HG02571 (cell line): Measurements from ENCODE around the gene C1QTNF7.
A peak's percentile ranks its signal among the peaks of the same experiment; 100 is the strongest.

ENCODE experiments used
- ATAC-seq: cut with Tn5 transposase; IDR thresholded peaks from one replicate; pipeline ENCODE4 v1.9.1; 2021; ENCODE audit warnings: mild to moderate bottlenecking, moderate library complexity; ENCODE audit not compliant: unreplicated experiment

The C1QTNF7 gene

GRCh38 chr4:15427701-15428100 lies at the start of gene C1QTNF7:
C1QTNF7 (plus strand) TSS chr4:15428033; CDS start chr4:15435744, 7,711 bp downstream.
- ATAC-seq: no peak

DNA sequence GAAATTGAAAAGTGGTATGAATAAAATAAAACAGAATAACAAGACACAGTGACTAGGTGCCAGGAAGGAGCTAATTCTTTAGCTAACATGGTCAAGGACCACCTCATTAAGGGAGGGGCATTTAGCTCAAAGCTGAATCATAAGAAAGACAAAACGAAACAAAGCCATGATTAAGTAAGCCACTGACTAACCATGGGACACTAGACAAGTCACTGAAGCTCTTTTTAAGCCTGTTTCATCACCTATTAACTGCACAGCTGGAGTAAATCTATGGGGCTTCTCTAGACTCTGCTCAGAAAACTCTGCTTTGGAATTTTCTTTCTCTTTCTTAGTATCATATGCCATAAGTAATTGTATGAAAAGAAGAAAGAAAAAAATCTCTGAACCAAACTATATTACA lies 49.8 kb upstream of the C1QTNF7 start:
- ATAC-seq: no peak

DNA sequence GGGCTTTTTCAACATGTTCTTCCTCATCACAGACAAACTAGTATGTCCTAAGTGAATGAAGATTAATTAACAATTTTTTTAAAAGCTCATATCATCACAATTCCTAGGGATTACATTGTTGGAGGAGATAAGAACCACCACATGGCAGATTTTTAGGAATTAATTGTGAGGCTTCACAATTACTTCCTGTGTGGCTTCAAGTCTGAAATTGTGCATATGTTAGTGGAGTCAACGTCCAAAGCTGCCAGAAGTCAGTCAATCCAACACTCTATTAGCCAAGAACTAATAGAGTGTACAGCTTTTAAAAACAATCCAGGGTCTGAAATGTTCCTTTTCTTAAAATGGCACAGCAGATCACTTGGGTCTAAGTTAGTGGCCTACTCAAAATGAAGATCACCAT lies 49.3 kb upstream of the C1QTNF7 start:
- ATAC-seq: no peak

DNA sequence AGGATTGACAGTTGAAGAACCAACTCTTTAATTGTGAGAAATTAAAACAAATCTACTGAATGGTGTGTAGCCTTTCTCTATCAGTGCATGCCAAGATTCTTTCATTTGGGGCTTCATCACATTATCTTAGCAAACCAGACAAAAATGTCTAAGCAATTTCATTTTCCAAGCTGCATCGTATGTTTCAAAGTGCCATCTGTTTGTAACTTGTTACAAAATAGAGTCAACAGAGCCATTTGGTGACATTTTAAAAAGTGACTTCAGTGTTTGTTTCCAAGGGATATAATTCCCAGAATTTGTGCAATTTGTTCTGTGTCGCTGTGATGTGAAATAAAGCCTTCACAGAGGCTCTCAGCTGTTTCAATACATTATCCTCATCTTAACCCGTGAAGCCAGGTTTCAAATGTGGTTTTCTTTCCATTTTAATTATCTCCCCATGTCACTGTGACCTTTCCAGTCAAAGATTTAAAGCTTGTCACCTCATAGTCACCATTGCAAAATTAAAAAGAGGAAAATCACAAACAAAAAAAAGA lies 46.0 kb upstream of the C1QTNF7 start:
- ATAC-seq: no peak

GRCh38 chr4:15382669-15383273 lies 45.1 kb upstream of the C1QTNF7 start:
- no peak for ATAC-seq

DNA sequence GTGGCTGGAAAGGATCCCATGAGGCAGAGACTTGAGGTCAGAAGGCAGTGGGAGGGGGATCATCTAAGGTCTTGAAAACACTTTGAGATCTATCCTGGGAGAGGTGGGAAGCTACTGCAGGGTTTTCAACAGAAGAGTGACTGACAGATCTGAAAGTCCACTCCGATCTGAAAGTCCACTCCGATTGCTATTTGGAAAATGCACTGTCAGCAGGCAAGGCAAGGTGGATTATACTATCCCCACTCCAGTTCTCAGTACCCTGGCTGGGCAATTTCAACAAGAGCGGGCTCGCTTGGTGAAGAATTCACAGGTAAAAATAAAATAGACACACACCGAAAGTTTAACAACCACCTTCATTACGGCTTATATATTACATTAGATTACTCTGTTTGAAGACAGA lies 42.3 kb upstream of the C1QTNF7 start:
- ATAC-seq: no peak

DNA sequence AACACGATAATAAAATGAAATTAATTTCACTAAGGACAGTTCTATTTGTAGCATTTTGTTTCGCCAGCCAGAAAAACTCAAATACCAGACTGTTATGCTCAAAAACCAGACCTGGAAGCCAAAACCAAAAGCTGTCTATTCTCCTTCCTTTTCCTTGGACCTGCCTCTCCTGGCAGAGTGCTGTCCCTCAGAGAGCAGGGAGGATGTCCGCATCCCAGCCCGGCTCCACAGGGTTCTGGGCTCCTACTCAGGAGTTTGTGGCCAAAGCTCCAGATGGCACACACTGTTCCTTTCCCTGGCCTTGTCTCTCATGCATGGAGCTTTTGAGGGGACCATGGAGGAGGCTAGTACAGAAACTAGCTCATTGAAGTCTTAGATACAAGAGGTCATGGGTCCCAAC lies 41.9 kb upstream of the C1QTNF7 start:
- ATAC-seq: no peak

GRCh38 chr4:15390494-15390893 lies 37.3 kb upstream of the C1QTNF7 start:
- ATAC-seq: no peak

GRCh38 chr4:15392053-15392805 lies 35.6 kb upstream of the C1QTNF7 start:
- no peak for ATAC-seq

DNA sequence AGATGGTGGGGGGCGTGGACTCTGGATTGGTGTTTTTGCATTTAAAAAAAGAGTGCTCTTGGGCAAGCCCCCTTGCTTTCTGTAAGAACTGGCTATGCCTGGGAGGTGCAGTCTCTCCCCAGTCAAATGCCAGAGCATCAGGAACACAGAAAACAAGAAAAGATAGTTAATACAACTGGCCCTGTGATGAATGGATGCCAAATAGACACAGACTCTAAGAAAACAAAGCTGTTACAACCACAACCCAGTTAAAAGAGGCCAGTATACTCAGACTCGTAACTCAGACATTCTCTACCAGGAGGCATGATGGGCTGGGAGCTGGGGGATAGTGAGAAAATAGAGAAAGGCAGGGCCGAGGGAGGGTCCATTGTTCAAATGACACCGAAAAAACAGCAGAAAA lies 32.5 kb upstream of the C1QTNF7 start:
- ATAC-seq: no peak

- peak; percentile 72 for ATAC-seq
Measured at GRCh38 chr4:15396157-15396800, 31.6 kb upstream of the C1QTNF7 start.

DNA sequence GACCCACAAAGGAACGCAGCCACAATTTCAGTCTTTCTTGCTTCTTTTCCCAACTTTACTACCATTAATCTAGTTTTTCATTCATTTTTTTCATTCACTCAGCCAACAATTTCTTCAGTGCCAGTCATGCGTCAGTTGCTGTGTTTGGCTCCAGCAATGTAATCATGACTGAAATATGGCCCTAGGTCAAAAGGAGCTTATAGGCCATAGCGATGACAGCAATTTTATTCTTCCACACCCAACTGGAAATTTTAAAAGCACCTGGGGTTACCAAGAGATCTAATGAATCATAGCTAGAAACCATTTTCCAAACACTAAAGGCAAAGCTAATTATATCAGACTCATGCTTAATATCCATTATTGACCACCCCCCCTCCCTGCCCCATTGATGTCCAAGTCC lies 29.8 kb upstream of the C1QTNF7 start:
- no peak for ATAC-seq

DNA sequence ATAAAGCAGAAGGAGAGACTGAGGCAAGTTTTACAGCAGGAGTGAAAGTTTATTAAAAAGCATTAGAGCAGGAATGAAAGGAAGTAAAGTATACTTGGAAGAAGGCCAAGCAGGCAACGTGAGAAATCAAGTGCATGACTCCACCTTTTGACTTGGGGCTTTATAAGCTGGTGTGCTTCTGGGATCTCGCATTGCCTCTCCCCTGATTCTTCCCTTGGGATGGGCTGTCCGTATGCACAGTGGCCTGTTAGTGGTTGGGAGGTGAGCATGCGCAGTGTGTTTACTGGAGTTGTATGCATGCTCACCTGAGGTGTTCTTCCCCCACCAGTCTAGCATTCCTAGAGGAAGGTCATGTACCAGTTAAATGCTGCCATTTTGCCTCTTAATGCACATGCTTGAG lies 29.1 kb upstream of the C1QTNF7 start:
- ATAC-seq: no peak

- ATAC-seq: no peak
Measured at GRCh38 chr4:15400226-15400625, 27.6 kb upstream of the C1QTNF7 start.

DNA sequence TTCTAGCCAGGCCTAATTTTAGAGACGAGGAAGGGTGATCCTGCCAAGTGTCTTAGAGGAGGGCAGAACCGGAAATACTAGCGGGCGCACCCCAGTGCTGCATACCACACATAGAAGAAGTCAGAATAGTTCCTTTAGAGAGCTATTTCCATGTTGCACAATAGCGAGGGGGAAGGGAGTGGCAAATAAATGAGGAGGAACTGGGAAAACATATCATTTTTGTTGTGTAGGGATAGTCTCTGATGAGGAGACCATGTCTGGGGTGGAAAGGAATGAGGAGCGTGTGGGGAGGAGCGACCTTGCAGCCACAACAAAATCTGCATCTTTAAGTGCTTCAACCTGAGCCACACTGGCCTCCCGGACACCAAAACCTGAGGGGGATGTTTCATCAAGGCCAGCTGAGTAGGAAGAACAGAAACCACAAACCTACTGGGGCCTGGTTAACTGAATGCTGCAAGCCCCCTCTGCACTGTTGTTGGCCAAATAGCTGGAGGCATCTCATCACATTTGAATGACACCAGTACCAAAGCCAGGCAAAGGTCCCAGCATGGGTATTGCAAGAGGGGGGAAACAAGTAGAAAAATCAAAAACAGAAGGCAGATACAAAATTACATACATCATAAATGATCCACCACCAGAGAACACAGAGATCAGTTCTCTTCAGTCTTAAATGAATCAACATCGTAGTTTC lies 26.7 kb upstream of the C1QTNF7 start:
- ATAC-seq: peak; percentile 56

DNA sequence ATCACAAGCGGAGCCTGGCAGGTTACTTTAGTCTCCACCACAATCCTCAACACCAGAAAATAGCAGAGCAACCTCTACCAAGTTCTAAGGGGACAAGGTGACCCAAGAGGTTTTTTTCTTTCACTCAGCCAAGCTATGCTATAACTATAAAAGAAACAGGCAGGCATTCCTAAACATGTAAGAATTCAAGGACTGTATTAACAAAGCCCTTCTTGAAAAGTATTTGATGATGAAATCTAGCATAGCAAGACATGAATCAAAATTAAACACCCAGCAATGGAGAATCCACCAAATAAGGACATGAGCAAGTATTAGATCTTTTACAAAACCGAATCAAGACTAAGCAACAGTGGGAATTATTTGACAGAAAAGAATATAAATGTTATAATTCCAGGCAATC lies 25.7 kb upstream of the C1QTNF7 start:
- no peak for ATAC-seq

DNA sequence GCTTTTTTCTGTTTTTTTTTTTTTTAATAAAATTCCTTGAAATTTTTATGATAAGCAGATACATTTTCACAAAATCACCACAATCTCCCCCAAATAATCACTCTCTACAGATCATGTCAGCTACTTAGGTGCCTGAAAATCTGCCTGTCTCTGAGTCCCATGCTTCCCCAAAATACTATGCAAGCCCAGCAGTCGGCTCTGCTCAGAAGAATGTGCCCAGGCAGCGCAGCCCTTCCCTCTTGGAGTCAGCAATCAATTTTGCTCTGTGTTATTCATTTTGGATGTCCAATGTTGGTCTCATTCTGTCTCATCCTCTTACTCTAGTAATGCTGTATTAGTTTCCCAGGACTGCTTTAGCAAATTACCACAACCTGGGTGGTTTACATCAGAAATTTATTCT lies 24.9 kb upstream of the C1QTNF7 start:
- ATAC-seq: no peak

GRCh38 chr4:15405018-15405417 lies 22.8 kb upstream of the C1QTNF7 start:
- no peak for ATAC-seq

DNA sequence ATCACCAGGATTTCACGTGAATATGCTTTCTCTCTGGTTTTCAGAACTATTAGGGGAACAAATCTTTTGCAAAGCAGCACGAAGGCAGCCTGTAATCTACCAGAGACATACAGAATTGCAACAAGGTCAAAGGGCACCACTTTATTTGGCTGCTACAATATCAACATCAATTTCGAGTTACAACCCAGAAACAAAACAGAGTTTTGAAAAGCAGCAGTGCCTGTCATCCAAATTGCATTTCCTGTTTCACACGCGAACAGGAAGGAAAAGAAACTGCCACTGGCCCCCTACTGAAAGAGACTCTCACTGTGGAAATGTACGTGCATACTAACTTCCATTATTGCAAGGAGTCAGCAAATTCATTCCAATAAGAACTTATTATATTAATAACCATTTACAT lies 17.1 kb upstream of the C1QTNF7 start:
- ATAC-seq: no peak

DNA sequence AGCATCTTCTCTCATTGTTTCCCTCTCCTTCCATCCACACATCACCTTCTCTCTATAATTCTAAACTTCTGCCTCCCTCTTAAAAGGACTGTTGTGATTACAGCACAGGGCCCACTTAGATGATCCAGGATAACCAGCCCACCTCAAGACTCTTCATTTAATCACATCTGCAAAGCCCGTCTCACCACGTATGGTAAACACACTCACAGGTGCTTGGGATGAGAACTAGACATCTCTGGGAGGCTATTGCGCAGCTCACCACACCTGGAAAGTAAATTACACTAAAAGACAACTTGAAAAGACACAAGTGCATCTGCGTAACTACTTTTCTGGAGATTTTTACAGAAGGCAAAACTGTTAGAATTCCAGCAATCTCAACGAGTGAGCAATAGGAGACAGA lies 15.4 kb upstream of the C1QTNF7 start:
- ATAC-seq: no peak

DNA sequence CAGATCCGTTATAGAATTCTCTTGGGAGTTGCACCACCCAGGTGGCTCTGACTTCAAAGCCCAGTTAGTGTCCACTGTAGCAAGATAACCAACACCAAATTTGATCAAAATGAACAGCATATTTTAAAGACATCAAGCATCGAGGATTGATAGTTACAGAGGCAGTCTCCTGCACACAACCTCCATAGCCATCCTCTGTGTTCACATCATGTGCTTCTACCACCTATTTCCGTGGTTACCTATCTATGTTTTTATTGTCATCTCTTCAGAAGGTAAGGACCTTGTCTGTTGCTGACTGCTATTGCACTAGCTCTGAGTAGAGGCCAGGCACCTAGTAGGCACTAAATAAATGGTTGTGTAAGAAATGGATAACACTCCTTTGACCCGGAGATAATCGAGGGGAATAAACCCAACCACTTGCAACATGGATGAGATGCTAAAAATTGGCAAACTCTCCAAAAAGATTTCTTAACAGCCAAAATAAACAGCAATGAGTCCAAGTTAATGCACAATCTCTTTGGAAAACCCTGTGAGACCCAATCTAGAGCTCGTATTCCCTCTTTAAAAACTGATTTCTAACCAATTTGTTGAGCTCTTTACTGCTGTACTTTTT lies 14.7 kb upstream of the C1QTNF7 start:
- ATAC-seq: no peak
